HG02642 (cell line): ENCODE data around the gene TRAFD1.

ENCODE experiments used
- ATAC-seq: cut with Tn5 transposase; IDR thresholded peaks from one replicate; pipeline ENCODE4 v1.9.1; 2021; ENCODE audit warnings: mild to moderate bottlenecking; ENCODE audit not compliant: unreplicated experiment, poor library complexity

The TRAFD1 gene

GRCh38 chr12:112115259-112116045 lies 9.9 kb upstream of the TRAFD1 start:
- ATAC-seq, result no peak

- no peak for ATAC-seq
These were observed 8.9 kb upstream of the TRAFD1 start for GRCh38 chr12:112116232-112117060.

GRCh38 chr12:112117685-112118084 lies 7.7 kb upstream of the TRAFD1 start:
- ATAC-seq, result no peak

- no peak for ATAC-seq
These were observed 3.4 kb upstream of the TRAFD1 start for GRCh38 chr12:112121780-112122565.

- ATAC-seq, result no peak
These were observed 2.3 kb upstream of the TRAFD1 start for GRCh38 chr12:112122823-112123690.

GRCh38 chr12:112124918-112125249 lies 476 bp upstream of the TRAFD1 start:
- ATAC-seq, result no peak

- ATAC-seq, result no peak
These were observed 659 bp downstream of the TRAFD1 start for GRCh38 chr12:112126000-112126438.

GRCh38 chr12:112126911-112127310 lies 1.6 kb downstream of the TRAFD1 start:
- ATAC-seq, result no peak

GRCh38 chr12:112130441-112130998 lies 5.2 kb downstream of the TRAFD1 start:
- ATAC-seq, result peak; percentile 42

GRCh38 chr12:112131686-112132085 lies 6.3 kb downstream of the TRAFD1 start:
- ATAC-seq, result no peak

- no peak for ATAC-seq
These were observed 8.1 kb downstream of the TRAFD1 start for GRCh38 chr12:112133418-112133817.

- ATAC-seq, result no peak
These were observed 9.4 kb downstream of the TRAFD1 start for GRCh38 chr12:112134731-112135130.

- no peak for ATAC-seq
These were observed 15.4 kb downstream of the TRAFD1 start for GRCh38 chr12:112140728-112141127.

- ATAC-seq, result no peak
These were observed 20.8 kb downstream of the TRAFD1 start for GRCh38 chr12:112146123-112146522.

GRCh38 chr12:112148031-112148513 lies 22.7 kb downstream of the TRAFD1 start:
- no peak for ATAC-seq

- ATAC-seq, result no peak
These were observed 24.2 kb downstream of the TRAFD1 start for GRCh38 chr12:112149596-112149995.

GRCh38 chr12:112151766-112152541 lies 26.6 kb downstream of the TRAFD1 start:
- no peak for ATAC-seq

GRCh38 chr12:112153181-112153892 lies 28.0 kb downstream of the TRAFD1 start:
- ATAC-seq, result no peak
